NCI-H187 treated with DMSO at 0.1 percent for 48 hours (cell line): ENCODE measurements around the gene PITPNC1.
"Not testable (repeated sequence)": the region's sequence is repeated elsewhere in the genome, so short reads cannot be mapped to it uniquely, and the experiment has no call there.

Experiments
- DNase-seq: peaks from one replicate; lab custom pipeline; 2025; lab: John Stamatoyannopoulos, UW

Gene PITPNC1

DNA sequence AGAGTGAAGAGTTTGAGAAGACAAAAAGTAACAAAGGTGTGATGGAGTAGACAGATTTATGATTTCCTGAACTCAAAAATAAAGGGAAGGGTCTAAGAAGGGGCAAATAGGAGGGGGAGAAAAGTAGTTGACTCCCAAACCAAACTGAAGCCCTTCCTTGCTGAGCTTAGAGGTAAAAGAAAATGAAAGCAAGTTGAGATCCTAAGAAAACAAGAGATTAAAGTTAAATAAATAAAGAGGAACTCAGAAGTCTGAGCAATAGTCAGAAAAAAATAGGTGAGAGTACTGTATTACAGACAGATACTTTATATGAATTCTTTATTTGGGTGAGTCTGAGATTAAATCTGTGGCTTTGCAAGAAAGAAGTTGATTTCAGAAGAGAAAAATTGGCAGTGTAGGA, 7.4 kb upstream of the PITPNC1 start:
- no peak for DNase-seq

DNA sequence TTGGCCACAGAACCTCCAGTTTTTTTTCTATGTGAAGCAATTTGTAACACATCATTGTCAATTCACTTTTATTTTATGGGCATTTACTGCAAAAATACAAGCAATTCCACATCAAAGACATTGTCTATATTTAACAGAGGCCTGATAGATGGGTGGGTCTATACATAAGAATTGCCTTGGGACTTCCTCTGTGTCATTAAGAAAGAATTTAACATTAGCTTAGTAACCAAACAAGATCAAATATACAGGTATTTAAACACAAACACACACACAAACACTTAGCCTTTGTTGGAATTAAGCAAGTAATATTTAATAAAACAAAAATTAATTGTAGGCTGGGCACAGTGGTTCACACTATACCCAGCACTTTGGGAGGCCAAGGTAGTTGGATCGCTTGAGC, 4.3 kb upstream of the PITPNC1 start:
- no peak for DNase-seq

DNA sequence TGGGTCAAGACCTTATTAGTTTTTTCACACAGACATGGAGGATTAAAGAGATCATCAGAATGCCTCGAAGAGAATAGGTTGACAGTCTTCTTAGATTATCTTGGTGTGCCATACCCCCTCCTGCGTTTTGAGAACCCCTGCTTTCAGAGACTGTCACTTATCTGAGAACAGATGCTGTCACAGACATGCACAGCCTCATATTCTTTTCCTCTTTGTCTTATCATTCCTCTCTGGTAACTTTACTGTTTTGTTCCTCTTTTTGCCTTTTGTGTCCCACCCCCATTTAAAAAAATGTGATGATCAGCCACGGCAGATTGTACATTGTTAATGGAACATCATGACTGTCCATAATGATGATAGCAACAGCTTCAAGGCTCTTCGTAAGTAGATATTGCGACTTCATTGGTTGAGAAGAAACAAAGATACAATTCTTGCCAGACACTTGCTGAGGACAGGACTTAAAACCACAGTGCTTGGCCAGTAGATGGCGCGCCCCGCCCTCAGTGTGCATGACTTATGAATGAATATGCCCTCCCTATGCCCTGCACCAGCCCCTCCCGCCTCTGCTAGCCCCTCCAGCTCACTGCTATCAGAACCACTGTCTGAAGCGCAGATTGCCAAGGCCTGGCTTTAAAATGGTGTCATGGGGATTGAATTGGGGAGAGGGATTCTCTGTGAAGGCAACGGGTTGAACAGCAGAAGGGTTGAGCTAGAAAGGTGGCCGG, 2.6 kb upstream of the PITPNC1 start:
- DNase-seq = no peak

DNA sequence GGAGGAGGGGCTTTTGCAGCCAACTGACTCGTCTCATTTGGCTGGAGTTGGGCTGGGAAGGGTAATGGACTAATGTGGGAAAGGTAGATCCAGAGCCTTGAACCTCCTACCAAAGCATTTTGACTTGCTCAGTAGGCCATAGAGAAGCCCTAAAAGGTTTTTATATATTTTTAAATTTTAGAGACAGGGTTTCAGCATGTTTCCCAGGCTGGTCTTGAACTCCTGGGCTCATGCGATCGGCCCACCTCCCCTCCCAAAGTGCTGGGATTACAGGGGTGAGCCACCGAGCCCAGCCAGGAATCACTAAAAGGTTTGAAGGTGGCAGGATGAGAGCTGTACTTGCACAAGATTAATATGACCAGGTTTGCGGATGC, 2.0 kb upstream of the PITPNC1 start:
- DNase-seq = no peak

DNA sequence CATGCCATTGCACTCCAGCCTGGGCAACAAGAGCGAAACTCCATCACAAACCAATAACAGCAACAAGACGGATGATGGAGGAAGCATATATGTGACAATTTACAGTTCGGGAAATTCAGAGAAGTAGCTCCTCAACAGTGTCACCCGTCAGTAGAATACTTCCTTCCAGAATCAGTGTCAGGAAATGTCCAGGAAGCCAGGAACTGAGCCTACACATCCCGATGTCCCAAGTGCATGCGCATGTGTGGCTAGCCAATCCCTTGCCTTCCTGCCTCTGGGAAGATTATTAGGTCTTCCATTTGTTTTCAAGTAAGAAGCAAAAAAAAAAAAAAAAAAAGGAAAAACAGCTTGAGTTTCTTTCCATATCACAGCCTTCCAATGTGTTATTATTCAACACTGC, 1.4 kb upstream of the PITPNC1 start:
- DNase-seq = no peak

DNA sequence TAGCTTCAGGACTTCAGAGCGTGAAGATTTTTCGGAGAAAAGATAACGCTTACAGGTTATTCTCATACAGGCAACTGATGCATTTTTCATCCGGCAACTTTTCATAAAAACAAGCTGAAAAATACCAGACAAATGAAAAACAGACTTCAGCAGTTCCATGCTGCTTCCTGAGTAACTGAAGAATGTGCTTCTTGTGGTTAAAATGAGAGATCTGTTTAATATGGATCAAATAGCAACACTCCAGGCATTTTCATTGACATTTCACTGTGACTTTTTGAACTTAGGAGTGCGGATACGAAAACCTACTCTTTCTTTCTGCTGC, 705 bp upstream of the PITPNC1 start:
- DNase-seq = no peak

DNA sequence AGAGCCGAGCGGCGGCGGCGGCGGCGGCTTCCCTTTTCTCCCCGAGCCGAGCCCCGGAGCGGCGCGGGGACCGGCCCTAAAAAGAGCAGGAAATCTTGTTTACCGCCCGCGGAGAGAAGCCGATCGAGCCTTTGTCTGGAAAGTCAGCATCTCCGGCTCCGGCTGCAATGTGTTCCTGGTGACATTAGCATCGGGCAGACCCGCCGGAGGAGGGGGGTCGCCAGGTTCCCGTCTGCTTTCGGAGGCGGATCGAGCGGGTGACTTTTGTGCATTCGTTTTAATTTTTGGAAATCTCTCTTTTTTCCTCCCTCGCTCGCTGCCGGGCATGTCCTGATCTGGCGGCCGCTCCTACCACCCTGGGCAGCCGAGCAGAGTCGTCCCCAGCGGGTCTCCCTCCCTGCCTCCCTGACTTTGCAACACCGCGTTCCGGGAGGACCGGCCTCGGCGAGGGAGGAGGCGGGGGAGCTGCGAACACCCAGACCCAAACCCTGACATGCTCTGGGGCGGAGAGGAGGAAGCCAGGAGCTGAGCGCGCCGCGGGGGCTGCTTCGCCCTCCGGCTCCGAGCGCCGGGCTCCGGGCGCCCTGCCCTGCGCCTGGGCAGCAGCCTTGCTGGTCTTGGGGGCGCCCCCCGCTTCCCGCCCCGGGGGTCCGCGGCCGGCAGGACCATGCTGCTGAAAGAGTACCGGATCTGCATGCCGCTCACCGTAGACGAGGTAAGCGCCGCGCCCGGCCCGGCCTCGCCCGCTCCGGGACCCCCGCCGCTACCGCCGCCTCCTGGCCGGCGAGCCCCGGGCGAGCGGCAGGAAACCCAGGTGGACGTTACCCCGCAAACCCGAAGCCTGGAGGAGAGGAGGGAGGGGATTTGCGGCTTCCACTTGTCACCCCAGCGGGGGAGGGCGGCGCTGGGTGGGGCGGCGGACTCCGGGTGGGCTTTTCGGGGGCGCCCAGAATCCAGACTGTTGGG, 690 bp downstream of the PITPNC1 start:
- no peak for DNase-seq

DNA sequence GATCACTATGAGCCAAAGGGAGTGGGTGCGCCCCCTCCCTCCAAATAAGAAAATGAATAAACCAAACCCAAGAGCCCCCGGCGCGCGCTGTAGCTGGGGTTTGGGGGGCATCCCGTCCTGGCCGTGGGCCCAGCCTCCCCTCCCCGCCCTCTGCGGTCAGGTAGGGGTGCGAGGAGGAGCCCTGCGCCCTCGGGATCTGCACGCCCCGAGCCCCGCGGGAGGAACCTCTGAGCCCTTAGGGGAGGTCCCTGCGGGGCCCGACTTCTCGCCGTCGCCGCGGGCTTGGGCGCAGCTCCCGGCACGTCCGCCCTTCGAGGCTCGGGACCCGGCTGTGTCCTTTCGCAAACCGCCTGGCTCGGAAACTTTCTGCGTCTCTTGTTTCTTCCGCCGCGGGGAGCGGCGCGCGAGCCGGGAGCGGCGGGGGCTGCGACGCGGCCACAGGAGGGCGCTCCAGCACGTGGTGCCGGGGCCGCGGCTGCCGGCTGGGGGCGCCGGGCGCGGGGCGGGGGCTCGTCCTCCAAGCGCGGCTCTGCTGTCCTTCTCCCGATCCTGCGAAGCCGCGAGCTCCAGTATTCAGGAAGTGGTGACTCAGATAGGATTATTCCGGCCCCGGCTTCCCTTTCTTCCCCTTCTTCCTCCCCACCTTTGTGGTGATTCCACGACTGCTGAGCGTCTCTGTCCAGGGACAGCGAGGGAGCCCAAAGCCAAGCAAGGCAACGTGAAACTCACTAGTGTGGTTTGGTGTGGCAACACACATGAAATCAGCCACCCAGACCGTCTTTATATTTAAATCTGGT, 1.6 kb downstream of the PITPNC1 start:
- DNase-seq = no peak

DNA sequence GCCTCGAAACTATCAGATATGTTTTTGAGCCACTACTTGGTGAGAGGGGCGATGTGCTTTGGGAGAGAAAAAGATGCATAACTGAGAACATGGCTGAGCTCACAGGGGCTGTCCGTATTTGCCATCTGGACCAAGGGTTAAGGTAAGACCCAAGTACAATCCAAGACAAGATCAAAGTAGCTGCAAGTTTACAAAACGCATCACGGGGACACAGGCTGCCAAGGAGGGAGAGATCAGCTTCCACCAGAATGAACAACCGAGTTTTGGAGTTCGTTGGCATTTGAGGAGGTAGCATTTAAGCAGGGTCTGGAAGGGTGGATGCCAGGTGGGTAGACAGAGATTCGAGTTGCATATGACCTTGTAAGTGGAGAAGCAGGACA, 2.2 kb downstream of the PITPNC1 start:
- no peak for DNase-seq

DNA sequence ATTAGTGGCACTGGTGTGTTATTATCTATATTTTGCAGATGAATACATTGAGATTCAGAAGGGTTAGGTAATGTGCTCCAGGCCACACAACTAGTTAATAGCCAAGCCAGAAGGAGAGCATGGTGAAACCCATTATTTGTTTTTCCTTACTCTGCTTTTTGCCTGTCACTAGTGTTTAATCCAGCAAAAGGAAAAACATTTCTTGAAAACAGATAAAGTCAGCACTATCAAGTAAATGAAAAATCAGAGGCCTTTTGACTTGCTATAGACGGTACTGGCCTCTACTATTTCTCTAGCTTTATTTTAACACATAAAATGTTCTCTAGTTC, 4.8 kb downstream of the PITPNC1 start:
- DNase-seq = no peak

DNA sequence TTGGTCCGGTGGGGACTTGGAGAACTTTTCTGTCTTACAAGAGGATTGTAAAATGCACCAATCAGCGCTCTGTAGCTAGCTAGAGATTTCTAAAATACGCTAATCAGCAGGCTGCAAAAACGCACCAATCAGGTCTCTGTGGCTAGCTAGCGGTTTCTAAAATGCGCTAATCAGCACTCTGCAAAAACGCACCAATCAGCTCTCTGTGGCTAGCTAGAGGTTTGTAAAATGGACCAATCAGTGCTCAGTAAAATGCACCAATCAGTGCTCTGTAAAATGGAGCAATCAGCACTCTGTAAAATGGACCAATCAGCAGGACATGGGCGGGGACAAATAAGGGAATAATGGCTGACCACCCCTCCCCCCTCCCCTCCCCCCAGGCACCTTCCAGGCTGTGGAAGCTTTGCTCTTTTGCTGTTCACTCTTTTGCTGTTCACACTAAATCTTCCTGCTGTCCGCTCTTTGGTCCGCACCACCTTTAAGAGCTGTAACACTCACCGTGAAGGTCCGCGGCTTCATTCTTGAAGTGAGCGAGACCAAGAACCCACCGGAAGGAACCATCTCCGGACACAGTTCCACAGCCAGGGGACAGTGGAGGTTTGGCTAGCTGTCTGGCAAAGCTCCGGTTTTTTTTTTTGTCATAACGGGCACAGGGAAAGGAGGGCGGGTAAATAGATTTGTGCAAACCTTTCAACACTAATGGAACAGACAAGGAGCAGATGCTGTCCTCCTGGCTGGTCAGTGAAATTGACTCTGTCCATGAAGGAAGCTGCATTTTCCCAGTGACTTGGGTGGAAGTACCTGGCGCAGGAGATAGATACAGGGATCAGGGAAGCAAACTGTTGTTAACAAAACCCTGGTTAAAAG, 8.3 kb downstream of the PITPNC1 start:
- DNase-seq = no peak

DNA sequence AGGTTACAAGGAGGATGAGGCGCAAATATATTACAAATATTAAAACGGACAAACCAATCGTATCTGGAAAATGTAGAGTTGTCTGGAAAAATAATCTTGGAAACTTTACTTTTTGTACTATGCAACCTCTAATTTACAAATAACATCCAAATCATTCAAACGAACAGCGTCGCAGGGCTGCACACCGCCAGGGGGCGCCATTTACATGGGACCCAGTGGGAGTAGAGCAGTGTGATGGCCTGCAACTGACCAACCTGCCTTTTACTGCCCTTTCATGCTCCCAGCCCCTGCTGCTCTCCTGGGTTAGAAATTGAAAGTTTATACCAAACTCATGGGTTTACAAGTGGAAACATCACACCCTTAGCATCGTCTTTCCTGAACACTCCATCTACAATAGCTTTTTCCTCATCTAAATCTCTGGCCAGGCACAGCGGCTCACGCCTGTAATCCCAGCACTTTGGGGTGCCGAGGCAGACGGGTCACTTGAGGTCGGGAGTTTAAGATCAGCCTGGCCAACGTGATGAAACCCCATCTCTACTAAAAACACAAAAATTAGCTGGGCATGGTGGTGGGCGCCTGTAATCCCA, 10.0 kb downstream of the PITPNC1 start:
- DNase-seq = no peak

DNA sequence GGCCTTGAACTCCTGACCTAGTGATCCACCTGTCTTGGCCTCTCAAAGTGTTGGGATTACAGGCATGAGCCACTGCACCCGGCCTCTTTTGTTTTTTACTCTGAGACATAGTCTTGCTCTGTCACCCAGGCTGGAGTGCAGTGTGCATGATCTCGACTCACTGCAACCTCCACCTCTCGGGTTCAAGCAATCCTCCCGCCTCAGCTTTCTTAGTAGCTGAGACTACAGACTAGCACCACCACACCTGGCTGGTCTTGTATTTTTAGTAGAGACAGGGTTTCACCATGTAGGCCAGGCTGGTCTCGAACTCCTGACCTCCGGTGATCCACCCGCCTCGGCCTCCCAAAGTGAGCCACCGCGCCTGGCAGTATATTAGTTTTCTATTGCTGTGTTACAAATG, 11.5 kb downstream of the PITPNC1 start:
- DNase-seq = not testable (repeated sequence)

DNA sequence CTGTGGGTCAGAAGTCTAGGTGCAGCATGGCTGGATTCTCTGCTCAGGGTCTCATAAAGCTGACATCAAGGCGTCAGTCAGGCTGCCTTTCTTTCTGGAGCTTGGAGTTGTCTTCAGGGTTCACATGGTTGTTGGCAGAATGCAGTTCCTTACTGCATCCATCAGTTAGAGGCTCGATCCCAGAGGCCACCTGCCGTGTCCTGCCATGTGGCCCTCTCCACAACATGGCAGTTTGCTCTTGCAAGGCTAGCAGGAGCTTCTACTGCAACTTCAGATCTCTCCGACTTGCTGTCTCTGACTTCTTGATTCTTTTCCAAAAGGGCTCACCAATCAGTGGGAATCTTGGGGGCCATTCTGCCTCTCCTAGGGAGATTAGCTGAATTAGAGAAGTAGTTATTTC, 11.9 kb downstream of the PITPNC1 start:
- DNase-seq = no peak

DNA sequence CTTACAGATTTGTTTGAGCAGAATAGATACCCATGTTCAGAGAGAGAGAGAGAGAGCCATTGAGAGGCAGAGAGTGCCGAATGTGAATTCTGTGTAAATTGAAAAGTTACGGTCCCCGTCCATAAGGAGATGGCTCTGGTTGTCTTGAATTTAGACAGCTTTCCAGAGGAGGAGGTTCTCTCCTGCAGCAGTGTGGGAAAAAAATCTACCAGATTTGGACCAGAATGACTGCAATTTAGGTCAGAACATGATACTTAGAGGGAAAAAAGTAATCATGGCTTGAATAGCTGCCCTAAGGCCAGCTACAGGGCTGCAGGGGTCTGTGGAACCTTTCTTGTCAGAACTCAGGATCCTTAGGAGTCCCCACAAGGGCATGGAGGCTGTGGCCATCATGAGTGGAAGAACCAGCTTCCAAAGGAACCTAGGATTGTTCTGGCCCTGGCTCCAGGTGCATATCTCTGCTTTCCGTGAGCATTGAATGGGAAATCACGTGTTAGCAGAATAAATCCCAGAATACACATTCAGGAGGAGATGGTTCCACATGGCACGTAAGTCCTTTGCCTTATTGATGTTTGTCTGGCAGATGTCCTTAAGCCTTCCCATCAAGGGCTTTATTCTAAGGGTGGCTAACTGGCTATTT, 13.0 kb downstream of the PITPNC1 start:
- no peak for DNase-seq

DNA sequence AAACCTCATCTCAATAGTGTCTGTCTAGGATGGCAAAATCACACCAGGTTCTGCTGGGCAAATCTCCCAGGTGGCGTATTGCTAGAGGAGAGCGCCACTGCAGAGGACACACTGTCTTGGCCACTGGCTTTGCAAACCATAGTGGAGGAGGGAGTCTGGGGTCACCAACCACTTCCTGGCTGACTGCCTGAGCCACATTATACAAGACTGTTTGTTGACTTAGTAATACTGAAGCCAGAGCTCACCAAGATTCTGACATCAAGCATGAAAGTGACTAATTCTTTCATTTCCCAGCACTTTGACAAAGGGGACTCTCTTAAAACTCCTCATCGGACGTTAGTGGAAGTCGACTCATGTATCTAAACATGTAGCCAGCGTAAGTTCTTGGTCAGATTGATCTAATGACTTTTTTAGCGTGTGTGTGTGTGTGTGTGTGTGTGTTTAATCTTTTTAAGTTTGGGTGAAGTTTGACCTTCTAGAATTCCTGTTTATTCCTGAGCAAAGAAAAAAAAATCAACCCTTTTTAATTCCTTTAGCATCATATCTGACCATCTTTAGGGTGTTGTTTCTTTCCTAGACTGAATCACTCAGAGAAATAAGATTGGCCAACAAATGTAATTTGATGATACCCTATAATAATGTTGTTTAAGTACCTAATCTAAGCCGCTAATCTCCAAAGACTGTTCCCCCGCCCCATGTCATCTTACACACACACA, 13.7 kb downstream of the PITPNC1 start:
- DNase-seq = no peak

DNA sequence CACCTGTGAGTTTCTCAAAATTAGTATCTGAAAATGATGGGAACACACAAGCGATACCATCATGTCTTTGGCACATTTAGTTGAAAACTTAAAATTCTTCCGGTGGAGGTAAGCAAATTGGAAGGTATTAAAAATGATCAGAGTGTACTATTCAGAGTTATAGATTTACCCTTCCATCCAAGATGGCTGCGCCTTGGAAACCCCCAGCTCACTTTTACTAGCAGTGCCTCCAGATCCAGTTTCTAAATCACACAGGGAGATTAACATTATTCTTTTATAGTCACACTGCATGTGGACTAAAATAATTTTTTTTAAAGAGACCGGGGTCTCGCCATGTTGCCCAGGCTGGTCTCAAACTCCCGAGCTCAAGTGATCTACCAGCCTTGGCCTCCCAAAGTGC, 15.0 kb downstream of the PITPNC1 start:
- DNase-seq = no peak

DNA sequence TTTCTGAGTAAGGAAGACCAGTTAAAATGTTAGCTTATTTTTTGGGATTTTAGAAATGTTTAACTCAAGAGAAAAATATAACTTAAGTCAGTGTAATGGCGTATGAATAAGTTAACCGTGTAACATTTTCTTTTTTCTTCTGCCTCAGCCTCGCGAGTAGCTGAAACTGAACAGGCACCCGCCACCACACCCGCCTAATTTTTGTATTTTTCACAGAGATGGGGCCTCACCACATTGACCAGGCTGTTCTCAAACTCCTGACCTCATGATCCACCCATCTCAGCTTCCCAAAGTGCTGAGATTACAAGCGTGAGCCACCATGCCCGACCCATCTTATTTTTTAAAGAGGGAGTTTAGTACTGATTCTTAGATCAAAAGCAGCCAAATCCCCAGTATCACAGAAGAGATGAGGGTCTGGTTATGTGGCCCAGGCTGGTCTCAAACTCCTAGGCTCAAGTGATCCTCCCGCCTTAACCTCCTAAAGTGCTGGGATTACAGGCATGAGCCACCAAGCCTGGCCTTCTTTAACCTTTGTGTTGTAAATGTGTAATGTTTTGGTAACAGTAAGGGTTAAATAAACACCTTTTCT, 16.8 kb downstream of the PITPNC1 start:
- DNase-seq = no peak

DNA sequence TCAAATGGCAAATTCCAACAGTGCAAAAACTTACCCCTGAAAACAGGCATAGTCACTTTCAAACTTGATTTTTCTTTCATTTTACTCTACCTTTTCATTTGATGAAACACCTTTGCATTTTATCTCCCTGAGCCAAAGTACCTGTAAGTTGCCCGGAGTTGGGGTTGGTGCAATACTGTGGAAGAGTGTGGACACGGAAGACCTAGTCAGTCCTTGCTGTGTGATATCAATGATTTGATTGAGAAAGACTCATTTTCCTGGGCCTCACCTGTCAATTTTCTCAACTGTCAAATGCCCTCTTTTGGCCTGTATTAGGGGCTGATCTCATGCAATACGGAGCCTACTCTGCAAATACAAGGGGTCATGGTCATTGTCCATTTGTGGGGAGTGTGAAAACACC, 22.6 kb downstream of the PITPNC1 start:
- DNase-seq = no peak

DNA sequence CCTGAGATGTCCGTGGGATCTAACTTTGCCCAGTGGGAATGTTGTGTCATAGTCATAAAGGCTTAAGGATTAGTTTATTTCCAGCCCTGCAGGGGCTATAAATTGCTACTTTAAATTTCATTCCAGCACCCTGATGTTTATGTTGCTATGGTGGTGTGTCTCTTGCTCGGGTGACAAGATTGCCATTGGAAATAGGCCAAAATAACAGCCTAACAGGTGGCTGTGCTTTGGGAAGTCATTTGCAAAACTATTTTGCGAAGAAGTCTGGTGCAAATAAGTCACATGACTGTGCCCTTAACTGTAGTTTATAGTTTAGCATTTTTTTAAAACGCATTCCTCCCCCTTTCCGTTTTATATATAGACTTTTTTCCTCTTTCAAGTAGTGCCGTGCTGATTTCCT, 23.1 kb downstream of the PITPNC1 start:
- no peak for DNase-seq
